Dendritic cell treated with granulocyte-macrophage colony-stimulating factor and Interleukin-4, amounts not matched to agents 40 ng/mL and 50 ng/mL, for 4 days (primary cell): ENCODE measurements around the gene MED9.

Experiments used
- H3K27ac Mint-ChIP-seq: one replicate; pipeline ENCODE4 v1.8.0; 2022; ENCODE audit warnings: mild to moderate bottlenecking, mixed read lengths
- H3K27me3 Mint-ChIP-seq: one replicate; pipeline ENCODE4 v1.8.0; 2022; ENCODE audit warnings: mild to moderate bottlenecking, mixed read lengths
- H3K36me3 Mint-ChIP-seq: one replicate; pipeline ENCODE4 v1.8.0; 2022; ENCODE audit warnings: low read depth, mixed read lengths
- H3K4me1 Mint-ChIP-seq: one replicate; pipeline ENCODE4 v1.8.0; 2022; ENCODE audit warnings: low read depth, mixed read lengths
- H3K4me3 Mint-ChIP-seq: one replicate; pipeline ENCODE4 v1.8.0; 2022; ENCODE audit warnings: mild to moderate bottlenecking, moderate library complexity, mixed read lengths
- H3K9me3 Mint-ChIP-seq: one replicate; pipeline ENCODE4 v1.8.0; 2022; ENCODE audit warnings: mixed read lengths
- intact Hi-C: fragments of 100-400 bp; cut with micrococcal nuclease; formaldehyde crosslinking; loops from one replicate; pipeline ENCODE4 v1.15.0; 2022

Gene MED9

DNA sequence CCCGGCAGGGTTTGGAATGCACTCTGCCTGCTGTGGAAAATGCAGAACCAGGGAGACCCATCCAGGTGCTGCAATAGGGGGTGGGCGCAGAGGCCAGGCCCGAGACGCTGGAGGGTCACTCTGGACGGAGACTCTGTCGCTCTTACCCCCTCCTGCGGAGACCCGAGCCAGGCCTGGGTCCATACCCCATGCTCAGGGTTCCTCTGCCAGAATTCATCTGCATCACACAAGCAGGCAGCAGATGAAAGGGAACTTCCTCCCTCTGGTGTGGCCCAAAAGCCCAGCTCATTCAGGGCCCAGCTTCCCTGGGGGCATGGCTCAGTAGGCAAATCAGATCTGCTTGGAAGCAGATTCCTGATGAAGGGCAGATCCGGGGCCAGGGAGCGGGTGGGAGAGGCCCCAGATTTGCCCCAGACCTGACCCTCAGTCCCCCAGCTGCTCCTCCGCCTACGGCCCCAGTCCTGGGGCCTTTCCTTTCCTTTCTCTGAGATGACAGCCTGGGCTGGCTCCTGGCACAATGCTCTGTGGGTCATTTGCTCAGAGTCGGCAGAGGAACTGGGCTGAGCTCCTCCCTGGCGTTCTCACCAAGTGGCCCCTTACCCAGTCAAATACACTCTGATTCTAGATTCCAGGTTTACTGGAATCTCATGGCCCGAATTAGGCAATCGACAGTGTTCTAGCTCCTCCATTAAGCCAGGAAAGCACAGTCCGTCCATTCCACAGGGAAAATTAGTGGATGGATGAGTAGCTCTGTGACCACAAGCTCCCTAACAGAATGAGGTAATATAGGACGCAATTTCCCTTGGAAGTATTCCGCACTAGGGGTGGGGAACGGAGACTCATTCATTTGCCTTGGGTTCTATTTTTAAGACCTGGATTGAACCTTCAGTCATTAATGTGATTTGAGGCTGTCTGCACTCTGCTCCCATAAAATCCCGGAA lies 38.5 kb downstream of the MED9 start:
- intact Hi-C loops: no loop called here
- no peaks in the 10 kb centered on the region for H3K27me3 Mint-ChIP-seq
- H3K4me1 Mint-ChIP-seq: peaks cover 11% of the 10 kb centered on the region
- H3K36me3 Mint-ChIP-seq: peaks cover 6% of the 10 kb centered on the region
- H3K27ac Mint-ChIP-seq: no peak overlapping the region
- no peaks in the 10 kb centered on the region for H3K9me3 Mint-ChIP-seq
- no peak overlapping the region for H3K4me3 Mint-ChIP-seq

DNA sequence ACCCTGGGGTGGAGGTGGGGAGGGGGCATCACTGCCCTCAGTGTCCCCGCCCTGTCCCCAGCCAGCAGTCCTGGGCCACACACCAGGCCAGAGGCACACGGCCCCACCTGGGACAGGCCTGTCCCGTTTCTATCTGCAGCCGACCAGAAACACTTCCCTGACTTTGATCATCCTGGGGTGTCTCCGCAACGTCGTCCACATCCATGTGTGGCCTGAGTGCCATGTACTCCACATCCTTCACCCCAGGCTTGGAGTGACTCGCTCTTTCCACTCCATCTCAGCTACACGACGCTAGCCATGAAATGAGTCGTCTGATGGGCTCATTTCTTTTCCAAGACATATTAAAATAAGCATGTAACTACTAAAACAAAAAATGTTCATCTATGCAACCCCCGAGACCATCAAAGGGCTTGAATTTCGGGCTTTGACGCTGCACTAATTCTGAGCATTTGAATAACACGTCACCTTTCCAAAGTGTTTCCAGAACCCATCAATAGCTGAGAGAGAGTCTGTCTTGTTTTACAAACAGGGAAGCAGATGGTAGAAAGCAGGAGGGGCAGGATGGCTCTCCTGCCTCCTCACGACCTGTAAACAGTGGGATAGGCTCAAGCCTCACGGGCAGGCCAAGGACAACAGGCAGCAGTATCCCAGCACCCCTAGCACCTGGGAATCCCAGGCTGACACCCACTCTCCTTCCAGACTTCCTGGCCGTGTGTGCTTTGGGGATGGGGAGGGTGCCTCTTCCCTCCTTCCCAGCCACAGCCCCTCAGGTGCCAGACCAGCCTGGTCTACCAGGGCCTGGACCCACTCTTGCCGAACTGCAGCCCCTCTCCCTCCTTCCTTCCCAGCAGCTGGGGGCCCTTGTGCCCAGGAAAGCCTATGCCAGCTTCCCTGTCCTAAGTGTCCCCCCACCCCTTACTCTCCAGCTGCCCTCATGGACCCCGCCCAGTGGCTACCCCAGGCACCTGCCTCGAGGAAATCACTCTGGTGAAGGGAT lies 39.4 kb downstream of the MED9 start:
- Mint-ChIP-seq H3K36me3 (peaks cover 13% of the 10 kb centered on the region), H3K4me1 (peaks cover under 1% of the 10 kb centered on the region), H3K9me3 (no peaks in the 10 kb centered on the region), H3K27ac (no peak overlapping the region), H3K4me3 (no peak overlapping the region), H3K27me3 (no peaks in the 10 kb centered on the region)
- intact Hi-C loops: no loop called here

DNA sequence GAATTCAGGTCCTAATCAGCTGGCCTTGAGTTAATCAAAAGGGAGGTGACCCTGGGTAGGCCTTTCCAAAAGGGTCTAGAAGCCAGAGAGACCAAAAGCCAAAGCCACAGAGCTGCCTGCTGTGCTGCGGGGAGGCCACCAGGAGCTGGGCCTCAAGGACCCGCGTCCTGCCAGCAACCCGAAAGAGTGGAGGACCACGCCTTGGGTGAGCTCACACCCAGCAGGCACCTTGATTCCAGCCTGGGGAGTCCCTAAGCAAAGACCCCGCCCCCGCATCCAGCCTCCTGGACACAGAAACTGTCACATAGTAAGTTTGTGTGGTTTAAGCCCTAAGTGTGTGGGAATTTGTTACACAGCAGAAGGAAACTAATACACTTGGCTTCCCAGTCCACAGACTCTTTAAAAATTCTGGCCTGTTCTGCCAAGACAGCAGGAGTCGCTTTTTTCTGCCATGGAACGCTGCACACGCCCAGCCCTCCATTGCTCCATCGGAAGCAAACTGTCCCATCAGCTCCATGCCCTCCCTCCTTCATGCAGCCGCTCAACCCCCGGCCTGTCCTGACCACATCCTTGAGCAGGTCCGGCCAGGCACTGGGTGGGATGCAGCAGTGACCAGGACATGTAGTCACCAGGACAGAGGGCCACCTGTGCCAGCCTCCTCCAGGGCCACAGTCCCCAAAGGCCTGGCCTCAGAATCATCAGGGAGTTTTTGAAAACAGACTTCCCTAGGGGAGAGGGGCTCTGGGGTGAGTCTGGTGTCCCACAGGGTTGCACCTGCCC lies 40.3 kb downstream of the MED9 start:
- Mint-ChIP-seq H3K9me3 (no peaks in the 10 kb centered on the region), H3K27ac (no peak overlapping the region), H3K27me3 (no peaks in the 10 kb centered on the region), H3K36me3 (peaks cover 14% of the 10 kb centered on the region), H3K4me3 (no peak overlapping the region), H3K4me1 (no peaks in the 10 kb centered on the region)
- intact Hi-C loops: no loop called here

DNA sequence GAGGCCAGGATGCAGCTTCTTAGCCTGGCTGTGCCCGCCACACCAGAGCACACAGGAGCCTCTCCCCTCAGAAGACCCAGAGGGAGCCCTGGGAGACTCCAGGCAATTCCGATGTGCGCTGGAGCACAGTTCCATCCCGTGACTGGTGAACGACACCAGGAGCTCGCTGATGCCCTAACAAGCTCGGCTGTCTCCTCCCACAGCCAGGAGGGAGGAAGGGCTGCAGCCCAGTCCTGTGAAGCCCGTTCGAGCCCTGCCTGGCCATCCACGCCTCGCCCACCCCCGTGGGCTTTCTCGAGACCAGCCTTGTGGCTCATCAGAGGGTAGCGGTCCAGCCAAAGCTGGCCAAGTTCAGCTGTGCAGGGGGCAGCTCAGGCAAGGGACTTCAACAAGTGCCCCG lies 41.2 kb downstream of the MED9 start:
- Mint-ChIP-seq H3K27ac (no peak overlapping the region), H3K27me3 (no peaks in the 10 kb centered on the region), H3K4me3 (no peak overlapping the region), H3K9me3 (no peaks in the 10 kb centered on the region), H3K36me3 (peaks cover 14% of the 10 kb centered on the region), H3K4me1 (no peaks in the 10 kb centered on the region)
- intact Hi-C loops: no loop called here

DNA sequence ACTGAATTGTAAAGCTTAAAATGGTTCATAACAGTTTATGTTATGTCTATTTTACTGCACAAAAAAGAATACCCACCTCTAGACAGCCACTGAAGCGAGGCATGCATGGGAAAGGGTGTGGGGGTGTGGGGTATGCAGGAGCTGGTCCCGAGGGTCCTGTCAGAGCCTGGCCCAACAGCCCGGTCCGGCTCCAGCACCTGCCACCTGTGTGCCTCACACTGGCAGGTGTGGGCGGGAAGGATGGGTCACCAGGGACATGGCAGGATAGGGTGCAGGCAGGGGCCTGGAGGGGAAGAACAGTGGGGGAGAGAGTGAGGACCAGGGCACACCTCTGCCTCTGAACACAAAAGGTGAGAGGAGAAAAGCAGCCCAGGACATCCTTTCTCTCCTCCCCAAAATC lies 42.2 kb downstream of the MED9 start:
- Mint-ChIP-seq H3K27me3 (no peaks in the 10 kb centered on the region), H3K27ac (no peak overlapping the region), H3K36me3 (peaks cover 14% of the 10 kb centered on the region), H3K4me1 (no peaks in the 10 kb centered on the region), H3K9me3 (no peaks in the 10 kb centered on the region), H3K4me3 (no peak overlapping the region)
- intact Hi-C loops: no loop called here

DNA sequence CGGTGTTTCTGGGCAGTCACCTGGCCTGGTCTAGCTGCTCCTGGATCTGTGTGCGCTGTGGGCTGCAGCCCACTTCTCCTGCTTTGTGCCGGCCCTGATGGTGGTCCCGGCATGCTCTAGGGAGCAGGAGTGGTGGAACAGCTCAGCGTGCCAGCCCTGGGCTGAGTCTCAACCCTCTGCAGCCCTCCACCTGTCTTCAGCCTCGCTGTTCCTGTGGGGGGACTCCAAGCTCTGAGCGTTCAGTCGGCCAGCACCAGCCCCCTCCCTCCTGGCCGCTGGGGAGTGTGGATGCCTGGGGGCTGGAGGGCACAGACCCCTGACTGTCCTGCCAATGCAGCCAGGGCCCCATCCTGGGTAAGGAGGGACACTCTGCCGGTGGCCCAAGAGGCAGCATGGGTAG lies 43.1 kb downstream of the MED9 start:
- Mint-ChIP-seq H3K9me3 (no peaks in the 10 kb centered on the region), H3K27ac (no peak overlapping the region), H3K36me3 (peaks cover 14% of the 10 kb centered on the region), H3K4me3 (no peak overlapping the region), H3K4me1 (no peaks in the 10 kb centered on the region), H3K27me3 (no peaks in the 10 kb centered on the region)
- intact Hi-C loops: no loop called here

DNA sequence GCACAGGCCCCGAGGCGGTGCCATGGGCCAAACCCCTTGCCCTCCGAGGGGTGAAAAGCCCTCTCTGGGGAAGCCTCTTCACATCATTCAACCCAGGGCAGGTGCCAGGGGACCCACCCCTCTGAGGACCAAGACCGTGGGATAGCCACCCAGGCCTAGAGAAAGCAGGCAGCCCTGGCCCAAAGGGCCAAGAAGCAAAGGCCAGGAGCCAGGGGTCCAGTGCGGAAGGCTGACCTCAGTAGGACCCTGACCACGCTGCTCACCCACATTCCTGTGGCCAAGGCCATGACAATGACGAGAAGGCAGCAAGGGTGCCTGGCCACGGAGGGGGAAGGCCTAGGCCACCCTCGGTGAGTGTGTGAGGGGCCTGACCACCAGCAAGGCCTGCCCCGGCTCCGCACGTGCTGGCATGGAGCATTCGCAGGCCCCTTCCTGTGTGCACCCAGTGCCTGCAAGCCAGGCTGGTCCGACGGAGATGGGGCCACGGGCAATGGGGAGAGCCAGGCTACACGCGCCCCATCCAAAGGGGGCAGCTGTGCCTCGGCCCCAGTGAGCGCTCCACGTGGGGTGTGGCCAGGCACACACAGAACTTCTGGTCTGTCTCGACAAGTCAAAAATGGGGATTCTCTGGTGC lies 43.9 kb downstream of the MED9 start:
- H3K4me1 Mint-ChIP-seq: no peaks in the 10 kb centered on the region
- intact Hi-C loops: no loop called here
- no peak overlapping the region for H3K4me3 Mint-ChIP-seq
- no peaks in the 10 kb centered on the region for H3K27me3 Mint-ChIP-seq
- H3K27ac Mint-ChIP-seq: no peak overlapping the region
- H3K36me3 Mint-ChIP-seq: peaks cover 13% of the 10 kb centered on the region
- no peaks in the 10 kb centered on the region for H3K9me3 Mint-ChIP-seq

DNA sequence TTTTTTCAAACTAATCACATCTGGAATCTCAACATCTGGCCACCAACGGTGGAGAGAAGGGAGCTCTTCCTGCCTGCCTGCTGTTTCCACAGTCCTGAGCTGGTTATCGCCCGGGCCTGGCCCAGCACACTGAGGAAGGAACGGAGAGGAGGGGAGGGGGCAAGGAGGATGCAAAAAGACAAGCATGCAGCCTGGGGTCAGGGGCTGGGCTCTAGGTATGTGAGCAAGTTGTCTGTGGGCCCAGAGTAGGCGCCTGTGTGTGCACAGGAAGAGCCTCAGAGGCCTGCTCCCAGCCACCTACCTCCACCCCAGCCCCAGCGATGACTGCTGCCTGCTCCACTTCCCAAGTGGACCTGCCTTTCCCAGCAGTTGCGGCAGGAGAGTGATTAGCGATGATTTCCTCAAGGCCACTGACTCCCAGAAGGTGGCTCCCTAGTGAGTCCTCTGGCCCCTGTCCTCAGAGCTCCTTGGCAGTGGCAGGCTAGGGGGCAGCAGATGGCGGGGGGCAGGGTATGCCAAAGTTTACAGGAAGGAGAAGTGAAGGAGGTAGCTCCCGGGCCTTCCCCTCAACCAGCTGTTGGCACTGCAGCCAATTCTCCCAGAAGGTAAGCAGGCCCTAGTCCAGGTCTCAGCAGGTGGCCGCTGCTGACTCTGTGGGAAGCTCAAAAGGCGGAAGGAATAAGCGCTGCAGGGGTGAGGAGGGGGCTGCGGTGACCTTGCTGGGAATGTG lies 46.4 kb downstream of the MED9 start:
- intact Hi-C loops: no loop called here
- H3K27ac Mint-ChIP-seq: no peak overlapping the region
- H3K27me3 Mint-ChIP-seq: no peaks in the 10 kb centered on the region
- H3K4me3 Mint-ChIP-seq: no peak overlapping the region
- no peaks in the 10 kb centered on the region for H3K9me3 Mint-ChIP-seq
- peaks cover 8% of the 10 kb centered on the region for H3K36me3 Mint-ChIP-seq
- H3K4me1 Mint-ChIP-seq: no peaks in the 10 kb centered on the region

DNA sequence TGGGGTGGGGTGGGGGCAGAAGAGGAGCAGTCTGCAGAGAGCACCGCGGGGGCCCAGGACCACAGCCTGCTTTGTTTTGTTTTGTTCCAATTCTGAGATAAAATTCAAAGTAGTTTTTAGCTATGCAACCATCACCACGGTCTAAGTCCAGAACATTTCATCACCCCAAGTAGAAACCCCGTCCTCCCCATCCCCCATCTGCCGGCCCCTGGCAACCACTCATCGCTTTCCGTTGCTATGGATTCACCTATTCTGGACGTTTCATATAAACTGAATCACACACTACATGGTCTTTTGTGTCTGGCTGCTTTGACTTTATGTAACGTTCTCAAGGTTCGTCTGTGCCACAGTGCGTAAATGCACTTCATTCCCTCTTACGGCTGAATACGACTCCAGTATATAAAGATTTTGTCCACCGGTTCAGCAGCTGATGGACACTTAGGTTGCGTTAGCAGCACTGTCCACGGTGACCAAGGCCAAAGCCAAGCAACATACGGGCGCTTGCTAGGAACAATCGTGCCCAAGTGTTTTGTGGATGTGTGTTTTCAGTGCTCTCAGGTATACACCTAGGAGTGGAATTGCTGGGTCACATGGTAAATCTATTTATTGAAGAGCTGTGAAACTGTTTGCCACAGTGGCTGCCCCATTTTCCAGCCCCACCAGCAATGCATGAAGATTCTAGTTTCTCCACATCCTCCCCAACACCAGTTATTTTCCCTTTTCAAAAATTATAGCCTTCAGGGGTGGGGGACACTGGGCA lies 47.1 kb downstream of the MED9 start:
- Mint-ChIP-seq H3K9me3 (no peaks in the 10 kb centered on the region), H3K27ac (no peak overlapping the region), H3K27me3 (no peaks in the 10 kb centered on the region), H3K4me3 (no peak overlapping the region), H3K36me3 (peaks cover 8% of the 10 kb centered on the region), H3K4me1 (no peaks in the 10 kb centered on the region)
- intact Hi-C loops: no loop called here

DNA sequence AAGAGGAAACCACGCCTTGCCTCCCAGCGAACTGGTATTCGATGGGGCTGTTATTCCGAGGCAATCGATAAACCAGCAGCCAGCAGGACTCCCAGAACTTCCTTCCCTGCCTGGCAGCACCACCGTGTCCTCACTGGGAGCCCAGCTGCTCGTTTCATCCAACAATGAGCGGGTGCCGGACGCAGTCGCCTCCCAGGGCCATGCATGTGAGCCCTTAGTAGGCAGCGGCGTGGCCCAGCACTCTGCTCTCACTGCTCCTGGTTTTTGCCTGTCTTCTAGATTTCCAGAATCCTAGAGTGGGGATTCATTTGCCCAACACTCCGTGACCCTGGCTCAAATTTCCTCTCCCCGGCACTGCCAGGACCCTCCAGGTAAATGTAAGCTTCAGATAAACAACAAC lies 48.5 kb downstream of the MED9 start:
- Mint-ChIP-seq H3K4me3 (no peak overlapping the region), H3K4me1 (no peaks in the 10 kb centered on the region), H3K27me3 (no peaks in the 10 kb centered on the region), H3K36me3 (peaks cover 8% of the 10 kb centered on the region), H3K9me3 (no peaks in the 10 kb centered on the region), H3K27ac (no peak overlapping the region)
- intact Hi-C loops: no loop called here

DNA sequence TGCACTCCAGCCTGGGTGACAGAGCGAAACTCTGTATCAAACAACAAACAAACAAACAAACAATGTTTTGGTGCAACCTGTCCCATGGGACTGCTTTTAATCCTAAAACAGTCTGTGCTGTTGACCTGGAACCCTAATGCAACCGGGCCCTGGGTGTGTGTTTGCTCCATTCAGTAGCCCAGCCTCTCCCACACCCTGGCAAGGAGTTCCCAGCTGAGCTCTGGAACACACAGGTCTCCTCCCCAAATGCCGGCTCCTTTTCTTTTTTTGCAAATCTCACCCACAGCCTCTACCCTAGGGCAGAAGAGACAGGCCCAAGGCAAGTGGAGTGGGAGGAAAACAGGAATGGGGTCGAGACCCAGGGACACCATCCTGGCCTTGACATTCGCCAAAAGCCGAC lies 49.2 kb downstream of the MED9 start:
- H3K9me3 Mint-ChIP-seq: no peaks in the 10 kb centered on the region
- peaks cover 3% of the 10 kb centered on the region for H3K36me3 Mint-ChIP-seq
- no peaks in the 10 kb centered on the region for H3K4me1 Mint-ChIP-seq
- no peak overlapping the region for H3K27ac Mint-ChIP-seq
- H3K27me3 Mint-ChIP-seq: no peaks in the 10 kb centered on the region
- H3K4me3 Mint-ChIP-seq: no peak overlapping the region
- intact Hi-C loops: no loop called here

DNA sequence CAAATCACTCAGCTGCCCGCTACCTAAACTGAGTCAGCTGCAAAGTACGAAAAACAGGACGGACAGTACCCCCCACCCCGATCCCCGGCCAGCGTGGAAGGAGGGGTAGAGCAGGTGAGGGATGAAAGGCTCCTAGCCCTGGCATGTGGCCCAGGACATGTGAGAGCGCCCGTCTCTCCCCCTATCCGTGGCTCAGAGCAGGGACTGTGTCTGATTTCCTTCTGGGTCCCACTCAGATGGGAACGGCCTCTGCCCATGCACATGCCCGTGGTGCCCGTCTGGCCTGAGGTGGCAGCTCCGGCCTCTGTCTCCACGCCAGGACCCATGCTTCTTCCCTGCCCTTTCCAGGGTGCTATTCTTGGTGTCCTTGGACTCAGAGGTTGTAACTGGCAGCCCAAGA lies 49.6 kb downstream of the MED9 start:
- no peaks in the 10 kb centered on the region for H3K4me1 Mint-ChIP-seq
- intact Hi-C loops: no loop called here
- no peaks in the 10 kb centered on the region for H3K9me3 Mint-ChIP-seq
- no peak overlapping the region for H3K4me3 Mint-ChIP-seq
- no peak overlapping the region for H3K27ac Mint-ChIP-seq
- H3K27me3 Mint-ChIP-seq: no peaks in the 10 kb centered on the region
- H3K36me3 Mint-ChIP-seq: no peaks in the 10 kb centered on the region
